Activated CD4-positive, alpha-beta T cell treated with anti-CD3 and anti-CD28 coated beads, Interleukin-2, amount 10 ng/mL, durations not matched to agents 7 days and 5 days (primary cell): ENCODE results near the gene C3orf52. TPM values are rescaled to one million over a fixed set of nuclear protein-coding genes. Genes with fewer than 3 reads are reported as not detected.

Experiments used
- microRNA-seq: library from miRNA; unstranded; fragments of <30 nt; microRNA quantifications from one replicate; pipeline ENCODE4 v1.2.0, GENCODE V29; 2021; ENCODE audit warnings: borderline microRNAs expressed, borderline replicate concordance
- total RNA-seq, 2 experiments: library from RNA; stranded (reverse); gene quantifications; one replicate each; pipeline ENCODE4 v1.2.3, GENCODE V29; 2021

C3orf52 gene
- total RNA-seq, 2 experiments from 2014 or later = 9.2 to 9.5 TPM

Small RNA genes lying within 50 kb of the gene (microRNA-seq; reads per million reads assigned to microRNA genes)
- not detected for gene MIR567

Other genes starting within 250 kb of the C3orf52 start
- 1 to 10 TPM; 1.9 to 2.7 TPM for gene PHLDB2, start 227.1 kb upstream of the C3orf52 start, total RNA-seq
- gene ABHD10, start 107.4 kb upstream of the C3orf52 start, total RNA-seq = 10 to 100 TPM; 36.9 to 40.0 TPM
- gene TAGLN3, start 87.5 kb upstream of the C3orf52 start, total RNA-seq = under 1 TPM; 0.33 to 0.47 TPM
- gene TMPRSS7, start 51.7 kb upstream of the C3orf52 start, total RNA-seq = not detected
- gene GCSAM, start 46.9 kb downstream of the C3orf52 start, total RNA-seq = 1 to 10 TPM; 9.3 to 9.9 TPM
- gene SLC9C1, start 207.8 kb downstream of the C3orf52 start, total RNA-seq = not detected
- 1 to 10 TPM; 4.0 to 5.2 TPM for gene CD200, start 246.8 kb downstream of the C3orf52 start, total RNA-seq